Vagina (tissue), 2 donors: Measurements from ENCODE around the gene SIGLEC7. TPM values are rescaled to one million over a fixed set of nuclear protein-coding genes. Genes with fewer than 3 reads are reported as not detected.

Experiments
- DNase-seq, 2 donors: peaks; one replicate each; pipeline ENCODE4 v3.0.0-alpha.2; 2017; ENCODE audit errors: extremely low spot score in 2 of 2
- H3K27ac ChIP-seq: fragments of 200-600 bp; sonication (generic); one replicate; pipeline ENCODE4 v1.5.1; 2019
- H3K27me3 ChIP-seq: fragments of 200-600 bp; sonication (generic); one replicate; pipeline ENCODE4 v1.5.1; 2019
- H3K36me3 ChIP-seq, 2 donors: fragments of 200-600 bp; sonication (generic); one replicate each; pipeline ENCODE4 v1.5.1; 2017 to 2019
- H3K4me1 ChIP-seq: fragments of 200-600 bp; sonication (generic); one replicate; pipeline ENCODE4 v1.5.1; 2019
- H3K4me3 ChIP-seq, 2 donors: fragments of 200-600 bp; sonication (generic); 1 replicate in 1 of 2; 2 replicates in 1 of 2; pipeline ENCODE4 v1.5.1; 2016 to 2019
- H3K9me3 ChIP-seq: fragments of 200-600 bp; sonication (generic); one replicate; pipeline ENCODE4 v1.5.1; 2019
- CTCF ChIP-seq, 3 experiments: fragments of 450-650 bp in 2 of 3; fragments of 200-600 bp in 1 of 3; sonication (generic) in 1 of 3; IDR thresholded peaks; one replicate each; pipeline ENCODE4 v1.5.1; 2017 to 2019; ENCODE audit warnings: antibody characterized with exemption in 3 of 3, mild to moderate bottlenecking in 2 of 3, moderate library complexity in 2 of 3
- POLR2A ChIP-seq, 2 donors: fragments of 450-650 bp; IDR thresholded peaks; one replicate each; pipeline ENCODE4 v1.6.1; 2017; ENCODE audit warnings: antibody characterized with exemption in 2 of 2, mild to moderate bottlenecking in 2 of 2, moderate library complexity in 2 of 2
- POLR2AphosphoS5 ChIP-seq, 2 donors: sonication (generic); formaldehyde crosslinking; IDR thresholded peaks; one replicate each; pipeline ENCODE4 v1.9.0; 2017; ENCODE audit warnings: antibody characterized with exemption in 2 of 2, mild to moderate bottlenecking in 2 of 2, low read depth in 1 of 2; ENCODE audit not compliant: insufficient read depth in 1 of 2
- intact Hi-C: fragments of 100-400 bp; cut with DNase I; formaldehyde crosslinking; loops from one replicate; pipeline ENCODE4 v1.15.1; 2023
- total RNA-seq: library from RNA; depleted of rRNA; stranded (reverse); fragments of >200 nt; gene quantifications from one replicate; pipeline ENCODE4 v1.2.3, GENCODE V29; 2016

Gene SIGLEC7
- total RNA-seq, 1 donor from 2014 or later, result 1.5 TPM

- Histone ChIP-seq H3K9me3 (no peaks in the 10 kb centered on the region), H3K4me3 (no peak overlapping the region), H3K36me3 (no peaks in the 10 kb centered on the region), H3K27me3 (no peaks in the 10 kb centered on the region), H3K4me1 (no peaks in the 10 kb centered on the region), H3K27ac (no peak overlapping the region)
- no peak for DNase-seq
- TF ChIP-seq POLR2AphosphoS5 (IDR thresholded peaks at IDR 0.05; ENCODE audit: insufficient read depth in 1 of 2, low read depth in 1 of 2) (no peak), CTCF (IDR thresholded peaks at IDR 0.05) (no peak), POLR2A (IDR thresholded peaks at IDR 0.05) (no peak)
- intact Hi-C loops, result no loop called here
Measured at GRCh38 chr19:51114087-51114729, 27.9 kb upstream of the SIGLEC7 start.

- no peaks in the 10 kb centered on the region for H3K4me1 ChIP-seq
- no peaks in the 10 kb centered on the region for H3K9me3 ChIP-seq
- intact Hi-C loops, result no loop called here
- no peaks in the 10 kb centered on the region for H3K27me3 ChIP-seq
- no peak overlapping the region for H3K4me3 ChIP-seq
- no peak for TF ChIP-seq CTCF (IDR thresholded peaks at IDR 0.05)
- TF ChIP-seq POLR2A (IDR thresholded peaks at IDR 0.05), result no peak
- TF ChIP-seq POLR2AphosphoS5 (IDR thresholded peaks at IDR 0.05; ENCODE audit: insufficient read depth in 1 of 2, low read depth in 1 of 2), result no peak
- H3K27ac ChIP-seq, result no peak overlapping the region
- no peak for DNase-seq
- no peaks in the 10 kb centered on the region for H3K36me3 ChIP-seq
Measured at GRCh38 chr19:51116736-51117286, 25.3 kb upstream of the SIGLEC7 start.

GRCh38 chr19:51119101-51119500 lies 23.0 kb upstream of the SIGLEC7 start:
- intact Hi-C loops, result no loop called here
- H3K27me3 ChIP-seq, result no peaks in the 10 kb centered on the region
- DNase-seq, result no peak

GRCh38 chr19:51119611-51120010 lies 22.5 kb upstream of the SIGLEC7 start:
- no peak for TF ChIP-seq POLR2AphosphoS5 (IDR thresholded peaks at IDR 0.05; ENCODE audit: insufficient read depth in 1 of 2, low read depth in 1 of 2)
- no peak for TF ChIP-seq POLR2A (IDR thresholded peaks at IDR 0.05)
- no peak for TF ChIP-seq CTCF (IDR thresholded peaks at IDR 0.05)
- intact Hi-C loops, result no loop called here
- no peak for DNase-seq
- H3K4me1 ChIP-seq, result no peaks in the 10 kb centered on the region
- H3K27me3 ChIP-seq, result no peaks in the 10 kb centered on the region
- H3K27ac ChIP-seq, result no peak overlapping the region
- no peaks in the 10 kb centered on the region for H3K9me3 ChIP-seq
- no peaks in the 10 kb centered on the region for H3K36me3 ChIP-seq
- no peak overlapping the region for H3K4me3 ChIP-seq

More at GRCh38 chr19:51119101-51119500, 23.0 kb upstream of the SIGLEC7 start:
- no peak for TF ChIP-seq POLR2AphosphoS5 (IDR thresholded peaks at IDR 0.05; ENCODE audit: insufficient read depth in 1 of 2, low read depth in 1 of 2)
- TF ChIP-seq POLR2A (IDR thresholded peaks at IDR 0.05), result no peak
- no peak for TF ChIP-seq CTCF (IDR thresholded peaks at IDR 0.05)
- Histone ChIP-seq H3K9me3 (no peaks in the 10 kb centered on the region), H3K36me3 (no peaks in the 10 kb centered on the region), H3K27ac (no peak overlapping the region), H3K4me1 (no peaks in the 10 kb centered on the region), H3K4me3 (no peak overlapping the region)

GRCh38 chr19:51120160-51120559 lies 21.9 kb upstream of the SIGLEC7 start:
- H3K9me3 ChIP-seq, result no peaks in the 10 kb centered on the region
- H3K36me3 ChIP-seq, result no peaks in the 10 kb centered on the region
- H3K27ac ChIP-seq, result no peak overlapping the region
- TF ChIP-seq CTCF (IDR thresholded peaks at IDR 0.05), result no peak
- no peak for DNase-seq
- H3K27me3 ChIP-seq, result no peaks in the 10 kb centered on the region
- intact Hi-C loops, result no loop called here
- H3K4me1 ChIP-seq, result no peaks in the 10 kb centered on the region
- no peak overlapping the region for H3K4me3 ChIP-seq
